Mesendoderm (in vitro differentiated cells): ENCODE measurements around the gene FAM168A.

ENCODE experiments used
- DNase-seq: peaks from one replicate; pipeline ENCODE4 v3.0.0; 2013
- H2AK5ac ChIP-seq: 2 replicates; pipeline ENCODE4 v1.6.1; 2013; ENCODE audit warnings: low read length, inconsistent platforms
- H2BK120ac ChIP-seq: 2 replicates; pipeline ENCODE4 v1.6.1; 2013; ENCODE audit warnings: low read depth, mild to moderate bottlenecking, low read length, moderate library complexity, mixed read lengths
- H2BK15ac ChIP-seq: replicated peaks from 2 replicates; pipeline ENCODE4 v1.6.1; 2013; ENCODE audit warnings: low read depth, mild to moderate bottlenecking, moderate library complexity
- H2BK5ac ChIP-seq: 2 replicates; pipeline ENCODE4 v1.6.1; 2013; ENCODE audit warnings: low read length, inconsistent platforms
- H3K18ac ChIP-seq: 2 replicates; pipeline ENCODE4 v1.6.1; 2013; ENCODE audit warnings: mild to moderate bottlenecking, low read length, mixed read lengths
- H3K23ac ChIP-seq: one replicate; pipeline ENCODE4 v1.6.1; 2013; ENCODE audit warnings: low read length
- H3K27ac ChIP-seq: 2 replicates; pipeline ENCODE4 v1.5.1; 2013; ENCODE audit warnings: low read depth, mild to moderate bottlenecking, inconsistent platforms, low read length, moderate library complexity
- H3K27me3 ChIP-seq: 2 replicates; pipeline ENCODE4 v1.6.1; 2013; ENCODE audit warnings: low read length, control low read depth, mild to moderate bottlenecking, inconsistent platforms; ENCODE audit not compliant: insufficient read depth, poor library complexity
- H3K36me3 ChIP-seq: 2 replicates; pipeline ENCODE4 v1.6.1; 2013; ENCODE audit warnings: low read length, inconsistent platforms; ENCODE audit not compliant: control insufficient read depth, insufficient read depth
- H3K4ac ChIP-seq: one replicate; pipeline ENCODE4 v1.6.1; 2013; ENCODE audit warnings: low read depth, mild to moderate bottlenecking, low read length, moderate library complexity
- H3K4me1 ChIP-seq: 2 replicates; pipeline ENCODE4 v1.6.1; 2013; ENCODE audit warnings: low read depth, low read length, inconsistent platforms; ENCODE audit not compliant: control insufficient read depth
- H3K4me2 ChIP-seq: 2 replicates; pipeline ENCODE4 v1.6.1; 2013; ENCODE audit warnings: low read length
- H3K4me3 ChIP-seq: 2 replicates; pipeline ENCODE4 v1.5.1; 2013; ENCODE audit warnings: mild to moderate bottlenecking, low read length
- H3K56ac ChIP-seq: one replicate; pipeline ENCODE4 v1.6.1; 2013; ENCODE audit warnings: low read length
- H3K79me1 ChIP-seq: 2 replicates; pipeline ENCODE4 v1.6.1; 2013; ENCODE audit warnings: low read length, inconsistent platforms
- H3K79me2 ChIP-seq: 2 replicates; pipeline ENCODE4 v1.6.1; 2013; ENCODE audit warnings: mild to moderate bottlenecking, low read length; ENCODE audit not compliant: control insufficient read depth, insufficient read depth
- H3K9ac ChIP-seq: 2 replicates; pipeline ENCODE4 v1.6.1; 2013; ENCODE audit warnings: low read length, inconsistent platforms
- H4K5ac ChIP-seq: one replicate; pipeline ENCODE4 v1.6.1; 2013; ENCODE audit warnings: low read length
- H4K8ac ChIP-seq: one replicate; pipeline ENCODE4 v1.6.1; 2013; ENCODE audit warnings: low read depth, mild to moderate bottlenecking, control low read depth, low read length, moderate library complexity
- WGBS: extraction: QIAGEN DNeasy Blood & Tissue Kit; methylation state at CpG from one replicate; pipeline ENCODE4 v1.1.7; 2013; ENCODE audit warnings: low lambda C conversion rate, missing lambda C conversion rate; ENCODE audit not compliant: insufficient coverage; ENCODE audit errors: extremely low coverage; 5-methylcytosine and 5-hydroxymethylcytosine counted together

FAM168A gene

GRCh38 chr11:73539506-73540084 lies 58.3 kb downstream of the FAM168A start:
- no peak overlapping the region for H2AK5ac ChIP-seq
- H3K36me3 ChIP-seq: no peaks in the 10 kb centered on the region
- H3K18ac ChIP-seq: no peak overlapping the region
- no peak overlapping the region for H3K56ac ChIP-seq
- H2BK120ac ChIP-seq: no peak overlapping the region
- DNase-seq: no peak
- no CpG with 5 or more reads among the region's 5 CpGs for WGBS
- no peak overlapping the region for H3K9ac ChIP-seq
- no peak overlapping the region for H4K5ac ChIP-seq
- no peak overlapping the region for H4K8ac ChIP-seq
- H2BK15ac ChIP-seq: no peak overlapping the region
- no peak overlapping the region for H3K4me3 ChIP-seq
- H3K79me1 ChIP-seq: no peaks in the 10 kb centered on the region
- H3K23ac ChIP-seq: no peak overlapping the region
- no peak overlapping the region for H3K27ac ChIP-seq
- H3K27me3 ChIP-seq: no peaks in the 10 kb centered on the region
- H3K4me1 ChIP-seq: peaks cover 5% of the 10 kb centered on the region
- H3K4ac ChIP-seq: no peak overlapping the region
- H3K4me2 ChIP-seq: no peak overlapping the region
- no peaks in the 10 kb centered on the region for H3K79me2 ChIP-seq
- no peak overlapping the region for H2BK5ac ChIP-seq

GRCh38 chr11:73538381-73538872 lies 59.5 kb downstream of the FAM168A start:
- Histone ChIP-seq H3K27ac (no peak overlapping the region), H3K18ac (no peak overlapping the region), H3K9ac (no peak overlapping the region), H3K4me1 (peaks cover 5% of the 10 kb centered on the region), H3K4ac (no peak overlapping the region), H3K56ac (no peak overlapping the region), H3K79me2 (no peaks in the 10 kb centered on the region), H3K4me2 (no peak overlapping the region), H2BK15ac (no peak overlapping the region), H3K27me3 (no peaks in the 10 kb centered on the region), H3K36me3 (no peaks in the 10 kb centered on the region), H4K5ac (no peak overlapping the region), H2BK5ac (no peak overlapping the region), H3K4me3 (no peak overlapping the region), H3K23ac (no peak overlapping the region), H2BK120ac (no peak overlapping the region), H4K8ac (no peak overlapping the region), H2AK5ac (no peak overlapping the region), H3K79me1 (no peaks in the 10 kb centered on the region)
- WGBS: no CpG with 5 or more reads among the region's 1 CpG
- peak; percentile 53 for DNase-seq

GRCh38 chr11:73537969-73538368 lies 59.9 kb downstream of the FAM168A start:
- no peak overlapping the region for H2BK120ac ChIP-seq
- no peak overlapping the region for H3K56ac ChIP-seq
- H3K4me3 ChIP-seq: no peak overlapping the region
- no peaks in the 10 kb centered on the region for H3K79me1 ChIP-seq
- no peak overlapping the region for H3K27ac ChIP-seq
- H2BK15ac ChIP-seq: no peak overlapping the region
- no peak overlapping the region for H2AK5ac ChIP-seq
- no peaks in the 10 kb centered on the region for H3K79me2 ChIP-seq
- no peak overlapping the region for H3K4ac ChIP-seq
- no peak overlapping the region for H3K9ac ChIP-seq
- H2BK5ac ChIP-seq: no peak overlapping the region
- H3K23ac ChIP-seq: no peak overlapping the region
- no peak overlapping the region for H3K18ac ChIP-seq
- no peak overlapping the region for H4K5ac ChIP-seq
- no peaks in the 10 kb centered on the region for H3K27me3 ChIP-seq
- DNase-seq: no peak
- H3K4me1 ChIP-seq: peaks cover 5% of the 10 kb centered on the region
- no peak overlapping the region for H3K4me2 ChIP-seq
- H4K8ac ChIP-seq: no peak overlapping the region
- H3K36me3 ChIP-seq: no peaks in the 10 kb centered on the region

GRCh38 chr11:73536961-73537360 lies 61.0 kb downstream of the FAM168A start:
- Histone ChIP-seq H3K27ac (no peak overlapping the region), H3K36me3 (no peaks in the 10 kb centered on the region), H3K4me2 (no peak overlapping the region), H2BK15ac (no peak overlapping the region), H3K4me1 (peaks cover 5% of the 10 kb centered on the region), H3K23ac (no peak overlapping the region), H3K9ac (no peak overlapping the region), H4K8ac (no peak overlapping the region), H2AK5ac (no peak overlapping the region), H3K27me3 (no peaks in the 10 kb centered on the region), H3K4me3 (no peak overlapping the region), H3K4ac (no peak overlapping the region), H3K79me2 (no peaks in the 10 kb centered on the region), H4K5ac (no peak overlapping the region), H3K56ac (no peak overlapping the region), H3K79me1 (no peaks in the 10 kb centered on the region), H3K18ac (no peak overlapping the region), H2BK120ac (no peak overlapping the region), H2BK5ac (no peak overlapping the region)
- no peak for DNase-seq
- WGBS: no CpG with 5 or more reads among the region's 2 CpGs

- no peak overlapping the region for H3K4me2 ChIP-seq
- no peaks in the 10 kb centered on the region for H3K79me2 ChIP-seq
- H2BK15ac ChIP-seq: no peak overlapping the region
- H3K4me1 ChIP-seq: peaks cover 3% of the 10 kb centered on the region
- H3K9ac ChIP-seq: no peak overlapping the region
- DNase-seq: no peak
- H3K27me3 ChIP-seq: no peaks in the 10 kb centered on the region
- no peak overlapping the region for H3K4me3 ChIP-seq
- H2AK5ac ChIP-seq: no peak overlapping the region
- H3K27ac ChIP-seq: no peak overlapping the region
- no peak overlapping the region for H4K5ac ChIP-seq
- no peaks in the 10 kb centered on the region for H3K36me3 ChIP-seq
- no peak overlapping the region for H2BK120ac ChIP-seq
- WGBS: no CpG with 5 or more reads among the region's 1 CpG
- no peak overlapping the region for H2BK5ac ChIP-seq
- H3K56ac ChIP-seq: no peak overlapping the region
- no peak overlapping the region for H3K18ac ChIP-seq
- no peaks in the 10 kb centered on the region for H3K79me1 ChIP-seq
- no peak overlapping the region for H3K4ac ChIP-seq
- no peak overlapping the region for H3K23ac ChIP-seq
- no peak overlapping the region for H4K8ac ChIP-seq
Measured at GRCh38 chr11:73532310-73532709, 65.6 kb downstream of the FAM168A start.

- no peaks in the 10 kb centered on the region for H3K36me3 ChIP-seq
- no peak overlapping the region for H4K5ac ChIP-seq
- no peak overlapping the region for H2BK15ac ChIP-seq
- H3K56ac ChIP-seq: no peak overlapping the region
- no peak overlapping the region for H3K27ac ChIP-seq
- H3K4me2 ChIP-seq: no peak overlapping the region
- no peaks in the 10 kb centered on the region for H3K27me3 ChIP-seq
- no peak overlapping the region for H2AK5ac ChIP-seq
- no CpG with 5 or more reads among the region's 1 CpG for WGBS
- no peak overlapping the region for H3K4me3 ChIP-seq
- no peak overlapping the region for H4K8ac ChIP-seq
- peak overlapping the region; percentile 60 for H3K18ac ChIP-seq
- H3K79me1 ChIP-seq: no peaks in the 10 kb centered on the region
- H3K9ac ChIP-seq: no peak overlapping the region
- H2BK5ac ChIP-seq: no peak overlapping the region
- H2BK120ac ChIP-seq: no peak overlapping the region
- peaks cover 6% of the 10 kb centered on the region for H3K4me1 ChIP-seq
- H3K79me2 ChIP-seq: no peaks in the 10 kb centered on the region
- no peak overlapping the region for H3K4ac ChIP-seq
- DNase-seq: no peak
- H3K23ac ChIP-seq: no peak overlapping the region
Measured at GRCh38 chr11:73531386-73531785, 66.5 kb downstream of the FAM168A start.
